ENCODE results near the gene TMX3. TPM values are rescaled to one million over a fixed set of nuclear protein-coding genes. Genes with fewer than 3 reads are reported as not detected.

The TMX3 gene
- total RNA-seq, 1 experiment from 2014 or later, result 21.2 TPM

DNA sequence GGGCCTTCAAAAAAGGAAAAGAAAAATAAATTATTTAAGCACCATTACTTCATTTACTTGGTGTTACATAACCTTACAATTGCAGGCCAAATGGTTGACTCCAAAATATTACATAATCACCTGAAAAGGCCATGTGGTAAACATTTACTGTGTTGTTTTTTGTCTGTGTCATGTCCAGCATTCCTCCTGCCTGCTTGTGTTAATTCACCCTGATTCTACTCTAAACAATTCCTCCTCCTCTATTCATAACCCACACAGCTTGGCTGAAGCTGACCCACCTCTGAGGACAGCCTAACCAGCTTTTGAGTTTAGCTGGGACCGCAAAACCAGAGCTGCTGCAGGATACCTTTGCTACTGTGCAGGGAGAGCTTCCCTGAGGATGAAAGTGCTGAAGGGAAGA is 35.4 kb downstream of the TMX3 start:
- no peak overlapping the region for H3K27ac ChIP-seq
- BruUV-seq (replicated peaks), result no TSS peak
- H3K27me3 ChIP-seq (ENCODE audit: insufficient read depth, low read depth), result no peaks in the 10 kb centered on the region
- intact Hi-C loops (cut with micrococcal nuclease; ENCODE audit: unreplicated experiment), result no loop called here
- H3K4me1 ChIP-seq (replicated peaks; ENCODE audit: insufficient read depth), result no peaks in the 10 kb centered on the region
- H2AFZ ChIP-seq, result no peak overlapping the region
- CTCF ChIA-PET, result no interaction called here
- H3F3A ChIP-seq (ENCODE audit: insufficient read depth, low read depth), result no peaks in the 10 kb centered on the region
- TF ChIP-seq, protein P1, sequence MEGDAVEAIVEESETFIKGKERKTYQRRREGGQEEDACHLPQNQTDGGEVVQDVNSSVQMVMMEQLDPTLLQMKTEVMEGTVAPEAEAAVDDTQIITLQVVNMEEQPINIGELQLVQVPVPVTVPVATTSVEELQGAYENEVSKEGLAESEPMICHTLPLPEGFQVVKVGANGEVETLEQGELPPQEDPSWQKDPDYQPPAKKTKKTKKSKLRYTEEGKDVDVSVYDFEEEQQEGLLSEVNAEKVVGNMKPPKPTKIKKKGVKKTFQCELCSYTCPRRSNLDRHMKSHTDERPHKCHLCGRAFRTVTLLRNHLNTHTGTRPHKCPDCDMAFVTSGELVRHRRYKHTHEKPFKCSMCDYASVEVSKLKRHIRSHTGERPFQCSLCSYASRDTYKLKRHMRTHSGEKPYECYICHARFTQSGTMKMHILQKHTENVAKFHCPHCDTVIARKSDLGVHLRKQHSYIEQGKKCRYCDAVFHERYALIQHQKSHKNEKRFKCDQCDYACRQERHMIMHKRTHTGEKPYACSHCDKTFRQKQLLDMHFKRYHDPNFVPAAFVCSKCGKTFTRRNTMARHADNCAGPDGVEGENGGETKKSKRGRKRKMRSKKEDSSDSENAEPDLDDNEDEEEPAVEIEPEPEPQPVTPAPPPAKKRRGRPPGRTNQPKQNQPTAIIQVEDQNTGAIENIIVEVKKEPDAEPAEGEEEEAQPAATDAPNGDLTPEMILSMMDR (conservative IDR thresholded peaks at IDR 0.05), result no peak
- TF ChIP-seq EZH2 (IDR thresholded peaks at IDR 0.05; ENCODE audit: low read depth), result no peak
- H3K4me3 ChIP-seq, result no peak overlapping the region
- no peak for DNase-seq
- H3K4me2 ChIP-seq, result no peak overlapping the region
- H3K36me3 ChIP-seq (ENCODE audit: low read depth), result peaks cover 40% of the 10 kb centered on the region
- H3K9me2 ChIP-seq (ENCODE audit: insufficient read depth), result no peaks in the 10 kb centered on the region
- POLR2A ChIA-PET (ENCODE audit: unreplicated experiment), result no interaction called here
- H3K9me3 ChIP-seq (ENCODE audit: insufficient read depth, low read depth), result no peaks in the 10 kb centered on the region
- no peaks in the 10 kb centered on the region for H3K79me2 ChIP-seq (ENCODE audit: low read depth)
- H4K20me1 ChIP-seq (ENCODE audit: insufficient read depth), result no peaks in the 10 kb centered on the region

DNA sequence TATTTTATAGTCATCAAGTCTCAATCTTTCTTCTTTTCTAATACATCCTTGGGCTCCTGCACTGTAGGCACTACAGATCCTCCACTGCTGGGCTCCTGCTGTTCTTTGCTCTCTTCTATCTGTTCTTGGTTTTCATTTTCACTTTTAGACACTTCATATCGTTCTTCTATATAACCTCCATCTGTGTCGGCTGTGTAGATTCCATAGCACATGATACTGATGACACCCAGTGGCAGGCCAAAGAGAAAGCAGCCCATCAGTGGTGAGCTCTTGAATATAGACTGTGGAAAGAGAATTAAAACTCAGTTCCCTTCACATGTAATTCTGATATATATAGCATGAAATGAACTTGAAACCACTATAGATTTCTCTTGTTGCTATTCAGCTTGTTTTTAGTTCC is 38.0 kb downstream of the TMX3 start:
- no peaks in the 10 kb centered on the region for H3K9me3 ChIP-seq (ENCODE audit: insufficient read depth, low read depth)
- peaks cover 33% of the 10 kb centered on the region for H3K36me3 ChIP-seq (ENCODE audit: low read depth)
- no peak overlapping the region for H3K4me2 ChIP-seq
- H3K27ac ChIP-seq, result no peak overlapping the region
- no peak overlapping the region for H2AFZ ChIP-seq
- POLR2A ChIA-PET (ENCODE audit: unreplicated experiment), result no interaction called here
- DNase-seq, result no peak
- TF ChIP-seq, protein P1 (conservative IDR thresholded peaks at IDR 0.05), result no peak
- H3K79me2 ChIP-seq (ENCODE audit: low read depth), result no peaks in the 10 kb centered on the region
- H3K4me1 ChIP-seq (replicated peaks; ENCODE audit: insufficient read depth), result no peaks in the 10 kb centered on the region
- CTCF ChIA-PET, result no interaction called here
- intact Hi-C loops (cut with micrococcal nuclease; ENCODE audit: unreplicated experiment), result no loop called here
- no peaks in the 10 kb centered on the region; the same call in 1 of the 2 replicates for H3K9me2 ChIP-seq (ENCODE audit: insufficient read depth)
- H3F3A ChIP-seq (ENCODE audit: insufficient read depth, low read depth), result no peaks in the 10 kb centered on the region
- BruUV-seq (replicated peaks), result no TSS peak
- H4K20me1 ChIP-seq (ENCODE audit: insufficient read depth), result no peaks in the 10 kb centered on the region
- no peaks in the 10 kb centered on the region for H3K27me3 ChIP-seq (ENCODE audit: insufficient read depth, low read depth)
- H3K4me3 ChIP-seq, result no peak overlapping the region

DNA sequence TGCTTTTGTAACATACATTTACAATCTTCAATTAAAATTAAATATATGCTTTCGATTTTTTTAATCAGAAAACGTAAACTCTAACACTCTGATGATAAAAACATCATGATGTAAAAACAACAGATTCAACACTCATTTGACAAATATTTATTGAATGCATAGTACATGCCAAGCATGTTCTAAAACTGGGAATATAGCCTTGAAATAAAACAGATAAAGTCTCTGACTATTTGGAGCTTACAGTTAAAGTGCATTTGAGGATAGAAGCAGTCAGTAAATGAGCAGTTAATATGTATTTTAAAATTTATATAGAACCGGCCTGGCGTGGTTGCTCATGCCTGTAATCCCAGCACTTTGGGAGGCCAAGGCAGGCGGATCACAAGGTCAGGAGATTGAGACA is 47.8 kb downstream of the TMX3 start:
- no peak overlapping the region for H3K27ac ChIP-seq
- ChIA-PET POLR2A (ENCODE audit: unreplicated experiment) (no interaction called here), CTCF (no interaction called here)
- no peaks in the 10 kb centered on the region for H3K27me3 ChIP-seq (ENCODE audit: insufficient read depth, low read depth)
- H3K4me3 ChIP-seq, result no peak overlapping the region
- H3K36me3 ChIP-seq (ENCODE audit: low read depth), result no peaks in the 10 kb centered on the region
- no peaks in the 10 kb centered on the region for H3F3A ChIP-seq (ENCODE audit: insufficient read depth, low read depth)
- no TSS peak for BruUV-seq (replicated peaks)
- no peaks in the 10 kb centered on the region for H3K9me2 ChIP-seq (ENCODE audit: insufficient read depth)
- intact Hi-C loops (cut with micrococcal nuclease; ENCODE audit: unreplicated experiment), result no loop called here
- no peak overlapping the region for H3K4me2 ChIP-seq
- H2AFZ ChIP-seq, result no peak overlapping the region
- TF ChIP-seq EZH2 (IDR thresholded peaks at IDR 0.05; ENCODE audit: low read depth), result no peak
- TF ChIP-seq, protein P1 (conservative IDR thresholded peaks at IDR 0.05), result no peak
- no peaks in the 10 kb centered on the region for H3K4me1 ChIP-seq (replicated peaks; ENCODE audit: insufficient read depth)
- H4K20me1 ChIP-seq (ENCODE audit: insufficient read depth), result no peaks in the 10 kb centered on the region
- H3K79me2 ChIP-seq (ENCODE audit: low read depth), result no peaks in the 10 kb centered on the region
- no peak for DNase-seq
- H3K9me3 ChIP-seq (ENCODE audit: insufficient read depth, low read depth), result no peaks in the 10 kb centered on the region
